HG03045 (cell line): ENCODE data around the gene MX1.

Source experiments
- ATAC-seq: cut with Tn5 transposase; IDR thresholded peaks from one replicate; pipeline ENCODE4 v1.9.1; 2021; ENCODE audit warnings: mild to moderate bottlenecking, moderate library complexity; ENCODE audit not compliant: unreplicated experiment

Gene MX1

GRCh38 chr21:41488080-41488479 lies 62.0 kb downstream of the MX1 start:
- ATAC-seq, result no peak

GRCh38 chr21:41489329-41489728 lies 63.3 kb downstream of the MX1 start:
- ATAC-seq, result no peak

- no peak for ATAC-seq
Observed at GRCh38 chr21:41490330-41490729, 64.3 kb downstream of the MX1 start.

GRCh38 chr21:41491412-41491811 lies 65.4 kb downstream of the MX1 start:
- no peak for ATAC-seq

- ATAC-seq, result no peak
Observed at GRCh38 chr21:41494242-41494641, 68.2 kb downstream of the MX1 start.

GRCh38 chr21:41497008-41497407 lies 71.0 kb downstream of the MX1 start:
- no peak for ATAC-seq

- no peak for ATAC-seq
Observed at GRCh38 chr21:41497788-41498187, 71.7 kb downstream of the MX1 start.

GRCh38 chr21:41499920-41500319 lies 73.9 kb downstream of the MX1 start:
- no peak for ATAC-seq

- no peak for ATAC-seq
Observed at GRCh38 chr21:41500363-41500762, 74.3 kb downstream of the MX1 start.

GRCh38 chr21:41500931-41501381 lies 74.9 kb downstream of the MX1 start:
- ATAC-seq, result no peak

- no peak for ATAC-seq
Observed at GRCh38 chr21:41501919-41502318, 75.9 kb downstream of the MX1 start.

GRCh38 chr21:41503331-41503730 lies 77.3 kb downstream of the MX1 start:
- ATAC-seq, result no peak

- no peak for ATAC-seq
Observed at GRCh38 chr21:41504030-41504429, 78.0 kb downstream of the MX1 start.

- ATAC-seq, result no peak
Observed at GRCh38 chr21:41506005-41506594, 80.1 kb downstream of the MX1 start.

GRCh38 chr21:41506611-41507520 lies 80.8 kb downstream of the MX1 start:
- no peak for ATAC-seq

- no peak for ATAC-seq
Observed at GRCh38 chr21:41507521-41508414, 81.7 kb downstream of the MX1 start, which contains the start of gene TMPRSS2. TSS of gene TMPRSS2 (minus strand) at chr21:41508158. CDS start at chr21:41498133, 10,025 bp downstream.

GRCh38 chr21:41508415-41509144 lies 82.5 kb downstream of the MX1 start:
- ATAC-seq, result no peak
